ENCODE data around the gene FITM2.
A peak's percentile ranks its signal among the peaks of the same experiment; 100 is the strongest.

Gene FITM2

GRCh38 chr20:44279228-44279627, 31.8 kb downstream of the FITM2 start:
- peak; percentile 75 for DNase-seq

DNA sequence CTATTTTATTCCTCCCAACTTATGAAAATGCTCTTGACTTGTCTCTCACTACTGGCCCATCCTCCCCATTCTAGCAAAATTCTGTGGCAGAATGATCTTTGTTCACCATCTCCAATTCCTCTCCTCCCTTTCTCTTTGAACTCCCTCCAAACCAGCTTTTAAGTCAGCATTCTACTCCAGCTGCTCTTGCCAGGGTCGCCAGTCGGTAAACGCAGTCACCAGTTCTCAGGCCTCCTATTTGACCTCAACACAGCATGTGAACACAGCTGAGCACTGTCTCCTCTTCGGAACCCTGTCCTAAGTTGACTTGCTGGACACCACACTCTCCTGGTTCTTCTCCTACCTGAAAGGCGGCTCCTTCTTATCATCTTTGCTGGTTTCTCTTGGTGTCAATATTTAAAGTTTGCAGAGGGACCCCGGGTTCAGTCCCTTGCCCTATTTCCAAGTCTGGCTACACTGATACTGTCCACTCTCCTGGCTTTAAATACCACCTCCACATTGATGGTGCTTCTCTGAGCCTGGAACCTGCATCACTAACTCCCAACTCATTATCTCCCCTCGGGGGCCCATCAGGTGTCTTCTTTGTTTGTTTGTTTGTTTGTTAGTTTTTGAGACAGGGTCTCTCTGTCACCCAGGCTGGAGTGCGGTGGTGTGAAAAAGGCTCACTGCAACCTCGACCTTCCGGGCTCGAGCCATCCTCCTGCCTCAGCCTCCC, 36.5 kb downstream of the FITM2 start:
- no peak for DNase-seq

GRCh38 chr20:44273231-44274215, 37.5 kb downstream of the FITM2 start:
- no peak for DNase-seq

- DNase-seq, result no peak
These were observed 38.9 kb downstream of the FITM2 start for GRCh38 chr20:44271915-44272663.

GRCh38 chr20:44268802-44269201, 42.2 kb downstream of the FITM2 start:
- no peak for DNase-seq

- no peak for DNase-seq
These were observed 46.7 kb downstream of the FITM2 start for GRCh38 chr20:44264287-44264686.

DNA sequence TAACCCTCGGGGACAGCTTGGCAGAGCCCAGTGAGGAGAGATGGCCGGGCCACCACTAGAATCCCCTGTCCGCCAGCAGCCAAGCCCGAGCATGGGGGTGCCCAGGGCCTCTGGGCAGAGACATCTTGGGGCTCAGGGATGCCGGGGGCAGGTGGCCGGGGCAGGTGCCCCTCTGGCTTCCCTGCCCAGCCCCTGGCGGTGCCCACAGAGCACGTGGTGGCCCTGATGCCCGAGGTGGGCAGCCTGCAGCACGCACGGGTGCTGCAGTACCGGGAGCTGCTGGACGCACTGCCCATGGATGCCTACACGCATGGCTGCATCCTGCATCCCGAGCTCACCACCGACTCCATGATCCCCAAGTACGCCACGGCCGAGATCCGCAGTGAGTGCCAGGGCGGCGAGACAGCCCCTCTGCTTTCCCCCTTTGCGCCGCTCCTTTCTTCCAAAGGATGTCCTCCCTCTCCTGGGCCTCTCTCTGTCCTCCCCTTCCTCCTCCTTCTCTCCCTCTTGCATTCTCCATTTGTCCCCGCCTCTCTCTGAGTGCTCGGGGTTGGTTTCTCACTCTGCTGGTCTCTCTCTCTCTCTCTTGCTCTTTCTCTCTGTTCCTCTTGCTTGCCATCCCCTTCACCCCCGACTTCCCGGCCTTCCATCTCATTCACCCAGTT, 52.6 kb downstream of the FITM2 start:
- DNase-seq, result no peak

- no peak for DNase-seq
These were observed 54.0 kb downstream of the FITM2 start for GRCh38 chr20:44256961-44257360.

GRCh38 chr20:44255942-44256341, 55.1 kb downstream of the FITM2 start:
- no peak for DNase-seq

- DNase-seq, result no peak
These were observed 56.9 kb downstream of the FITM2 start for GRCh38 chr20:44254073-44254472.

DNA sequence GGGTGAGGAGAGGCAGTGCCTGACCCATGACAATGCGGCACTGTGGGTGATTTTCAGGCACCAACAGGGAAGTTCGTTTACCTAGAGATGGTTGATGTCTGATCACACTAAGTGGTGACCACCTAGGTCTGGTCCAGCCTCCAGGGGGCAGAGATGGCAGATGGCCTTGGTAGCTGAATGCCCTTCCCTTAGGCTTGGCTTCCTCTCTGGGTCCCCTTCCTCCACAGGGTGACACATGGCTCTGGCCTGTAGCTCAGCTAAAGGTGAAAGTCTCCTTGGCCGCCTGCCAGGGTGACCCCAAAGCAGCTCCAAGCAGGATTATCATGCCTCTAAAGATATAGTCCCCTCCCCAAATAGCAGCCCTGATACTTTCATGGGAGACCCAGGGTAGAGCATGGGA, 57.5 kb downstream of the FITM2 start:
- DNase-seq, result no peak
